ENCODE results near the gene DDX5. TPM values are rescaled to one million over a fixed set of nuclear protein-coding genes. Genes with fewer than 3 reads are reported as not detected.
"Not testable (repeated sequence)": the region's sequence is repeated elsewhere in the genome, so short reads cannot be mapped to it uniquely, and the experiment has no call there.

Gene DDX5
- total and polyA plus RNA-seq, 2 of the 4 experiments (the other 2 are of a cell fraction), result 253 to 781 TPM

DNA sequence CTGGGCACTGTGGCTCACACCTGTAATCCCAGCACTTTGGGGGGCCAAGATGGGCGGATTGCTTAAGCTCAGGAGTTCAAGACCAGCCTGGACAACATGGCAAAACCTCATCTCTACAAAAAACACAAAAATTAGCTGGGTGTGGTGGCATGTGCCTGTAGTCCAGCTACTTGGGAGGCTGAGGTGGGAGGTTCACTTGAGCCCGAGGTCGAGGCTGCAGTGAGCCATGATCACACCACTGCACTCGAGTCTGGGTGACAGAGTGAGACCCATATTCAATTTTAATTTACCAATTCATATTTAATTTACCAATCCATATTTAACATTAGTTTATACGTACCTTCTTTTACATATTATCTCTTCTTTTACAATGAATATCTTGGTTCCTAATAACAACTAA is 10.8 kb downstream of the DDX5 start:
- H3K79me1 ChIP-seq (ENCODE audit: low read depth in 1 of 2, low read length in 2 of 2), result peaks cover 13 to 24% of the 10 kb centered on the region in 2 experiments
- H2AFZ ChIP-seq (replicated peaks; ENCODE audit: low read length, poor library complexity); H2BK20ac ChIP-seq (ENCODE audit: low read depth, low read length); H3K4me1 ChIP-seq (ENCODE audit: control insufficient read depth, insufficient read depth, low read length); H2AK5ac ChIP-seq (ENCODE audit: low read depth, low read length); H3K4me3 ChIP-seq (ENCODE audit: insufficient read depth, low read depth, low read length); H3K9ac ChIP-seq (ENCODE audit: low read depth, low read length); H4K8ac ChIP-seq (ENCODE audit: low read depth in 2 of 2, low read length in 2 of 2); H2BK15ac ChIP-seq (ENCODE audit: low read depth, low read length); H3K4ac ChIP-seq (ENCODE audit: low read depth, low read length); H3K27ac ChIP-seq (ENCODE audit: insufficient read depth, low read length); CTCF ChIA-PET; H4K91ac ChIP-seq (ENCODE audit: insufficient read depth, low read depth, low read length); H2AK9ac ChIP-seq (replicated peaks; ENCODE audit: low read depth, low read length, poor library complexity); dilution Hi-C loops (cut with HindIII; ENCODE audit: low sequenced_read_pairs, unreplicated experiment); ATAC-seq (ENCODE audit: low read depth); intact Hi-C loops (cut with micrococcal nuclease); H3K9me3 ChIP-seq (ENCODE audit: control insufficient read depth, insufficient read depth, low read length); H2BK5ac ChIP-seq (ENCODE audit: low read depth, low read length, poor library complexity, severe bottlenecking); H2BK120ac ChIP-seq (ENCODE audit: low read depth, low read length); H4K5ac ChIP-seq (ENCODE audit: low read depth, low read length); DNase-seq; BruUV-seq (replicated peaks); H3K18ac ChIP-seq (ENCODE audit: low read depth, low read length); H3K27me3 ChIP-seq (ENCODE audit: control insufficient read depth, insufficient read depth, low read length); in situ Hi-C loops (cut with MboI; ENCODE audit: low sequenced_read_pairs); H3K14ac ChIP-seq (replicated peaks; ENCODE audit: low read depth, low read length); H3K56ac ChIP-seq (ENCODE audit: extremely low read depth, insufficient read depth, low read length); H3K23ac ChIP-seq (ENCODE audit: low read depth, low read length); H3K4me2 ChIP-seq (ENCODE audit: low read depth, low read length); H3K9me1 ChIP-seq (ENCODE audit: insufficient read depth, low read length): not testable (repeated sequence)
- POLR2A ChIA-PET (ENCODE audit: unreplicated experiment), result interaction anchor here (0.6 kb wide), 1 partner anchor 75 kb away, joined by 3 read pairs; no protein-coding TSS in a partner anchor
- peaks cover 16% of the 10 kb centered on the region for H3K36me3 ChIP-seq (ENCODE audit: control insufficient read depth, insufficient read depth, low read length)
- H4K20me1 ChIP-seq (ENCODE audit: insufficient read depth, low read length), result peaks cover 26% of the 10 kb centered on the region
- 80 to 100% methylated on average over 1 of the region's 5 CpGs for WGBS, 2 experiments (ENCODE audit: extremely low coverage in 2 of 2, insufficient read length in 1 of 2)

Measured in IMR-90 (cell line).